ENCODE data around the gene CXCR6. TPM values are rescaled to one million over a fixed set of nuclear protein-coding genes. Genes with fewer than 3 reads are reported as not detected.

CXCR6 gene
- total RNA-seq, 4 donors from 2014 or later = 1.7 to 3.6 (median 2.5) TPM; not detected in 1

DNA sequence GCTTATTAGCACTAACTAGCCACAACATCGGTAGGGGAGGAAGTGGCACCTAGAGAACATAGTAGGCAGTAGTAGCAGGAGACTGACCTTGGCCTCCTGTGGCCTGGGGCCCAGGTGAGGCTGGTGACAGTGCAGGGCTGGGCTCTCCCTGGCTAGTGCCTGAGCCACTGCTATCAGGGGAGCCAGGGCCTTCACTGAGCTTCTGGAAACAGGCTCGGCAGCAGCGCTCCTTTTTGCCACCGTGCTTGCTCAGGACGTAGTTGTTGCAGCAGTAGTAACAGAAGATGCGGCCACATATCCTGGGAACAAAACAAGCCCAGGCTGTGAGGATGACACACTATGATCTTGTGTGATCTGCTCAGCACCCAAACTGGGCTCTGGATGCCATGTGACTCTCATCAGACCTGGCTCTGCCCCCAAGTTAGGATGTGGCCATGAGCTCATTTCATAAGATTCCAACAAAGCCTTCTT lies 15.1 kb downstream of the CXCR6 start:
- Histone ChIP-seq H3K4me3 (no peak overlapping the region), H3K27me3 (no peaks in the 10 kb centered on the region), H3K27ac (peak overlapping the region in 1 of 4 donors; percentile 38), H3K4me1 (no peaks in the 10 kb centered on the region), H3K9me3 (no peaks in the 10 kb centered on the region), H3K36me3 (peaks cover 0 to 86% (median 3%) of the 10 kb centered on the region in 3 donors)
- TF ChIP-seq, protein P1, sequence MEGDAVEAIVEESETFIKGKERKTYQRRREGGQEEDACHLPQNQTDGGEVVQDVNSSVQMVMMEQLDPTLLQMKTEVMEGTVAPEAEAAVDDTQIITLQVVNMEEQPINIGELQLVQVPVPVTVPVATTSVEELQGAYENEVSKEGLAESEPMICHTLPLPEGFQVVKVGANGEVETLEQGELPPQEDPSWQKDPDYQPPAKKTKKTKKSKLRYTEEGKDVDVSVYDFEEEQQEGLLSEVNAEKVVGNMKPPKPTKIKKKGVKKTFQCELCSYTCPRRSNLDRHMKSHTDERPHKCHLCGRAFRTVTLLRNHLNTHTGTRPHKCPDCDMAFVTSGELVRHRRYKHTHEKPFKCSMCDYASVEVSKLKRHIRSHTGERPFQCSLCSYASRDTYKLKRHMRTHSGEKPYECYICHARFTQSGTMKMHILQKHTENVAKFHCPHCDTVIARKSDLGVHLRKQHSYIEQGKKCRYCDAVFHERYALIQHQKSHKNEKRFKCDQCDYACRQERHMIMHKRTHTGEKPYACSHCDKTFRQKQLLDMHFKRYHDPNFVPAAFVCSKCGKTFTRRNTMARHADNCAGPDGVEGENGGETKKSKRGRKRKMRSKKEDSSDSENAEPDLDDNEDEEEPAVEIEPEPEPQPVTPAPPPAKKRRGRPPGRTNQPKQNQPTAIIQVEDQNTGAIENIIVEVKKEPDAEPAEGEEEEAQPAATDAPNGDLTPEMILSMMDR (IDR thresholded peaks at IDR 0.05) = no peak
- no peak for TF ChIP-seq POLR2A (IDR thresholded peaks at IDR 0.05)
- DNase-seq = no peak

DNA sequence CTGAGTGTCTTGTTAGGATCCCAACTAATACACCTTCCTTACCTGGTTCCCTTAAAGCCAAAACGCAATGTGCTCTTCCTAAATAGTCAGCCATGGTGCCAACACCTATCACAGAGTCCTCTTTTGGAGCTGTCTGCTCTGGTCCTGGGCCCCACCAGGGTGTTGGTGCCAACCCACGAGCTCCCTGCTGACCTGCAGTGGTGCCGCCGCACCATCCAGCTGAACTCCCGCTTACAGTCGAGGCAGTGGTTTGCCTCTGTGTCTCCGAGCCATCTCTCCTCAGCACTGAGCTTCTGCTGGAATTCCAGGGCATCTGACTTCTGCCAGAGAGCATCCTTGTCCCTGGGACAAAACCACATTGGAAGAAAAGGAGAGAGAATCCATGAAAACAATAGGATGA lies 15.9 kb downstream of the CXCR6 start:
- no peaks in the 10 kb centered on the region for H3K4me1 ChIP-seq
- TF ChIP-seq, protein P1 (IDR thresholded peaks at IDR 0.05) = no peak
- no peak for TF ChIP-seq POLR2A (IDR thresholded peaks at IDR 0.05)
- H3K27me3 ChIP-seq = no peaks in the 10 kb centered on the region
- H3K4me3 ChIP-seq = no peak overlapping the region
- DNase-seq = no peak
- H3K36me3 ChIP-seq = peaks cover 0 to 86% (median 3%) of the 10 kb centered on the region in 3 donors
- H3K27ac ChIP-seq = peak overlapping the region in 2 of 4 donors; percentile 19 to 38
- no peaks in the 10 kb centered on the region for H3K9me3 ChIP-seq

DNA sequence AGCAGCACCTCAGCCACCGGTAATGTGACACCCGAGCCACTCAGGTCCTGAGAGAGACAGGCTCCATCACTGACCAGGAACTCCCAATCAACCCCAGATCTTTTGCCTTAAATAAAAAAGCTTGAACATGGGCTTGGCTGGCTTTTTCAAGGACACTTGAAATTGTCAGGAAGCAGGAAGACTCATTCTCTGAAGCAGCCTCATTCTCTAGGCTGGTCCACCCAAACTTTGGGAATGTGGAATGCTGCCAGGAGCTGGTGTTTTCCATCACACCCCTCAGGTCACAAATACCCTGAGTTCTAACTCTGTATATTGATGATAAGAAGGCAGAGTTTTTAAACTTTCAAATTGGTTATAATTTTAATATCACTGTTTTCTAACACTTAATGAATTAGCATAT lies 17.0 kb downstream of the CXCR6 start:
- H3K27me3 ChIP-seq = no peaks in the 10 kb centered on the region
- TF ChIP-seq POLR2A (IDR thresholded peaks at IDR 0.05) = no peak
- TF ChIP-seq, protein P1 (IDR thresholded peaks at IDR 0.05) = no peak
- no peak overlapping the region for H3K4me3 ChIP-seq
- no peak for DNase-seq
- no peaks in the 10 kb centered on the region for H3K4me1 ChIP-seq
- H3K27ac ChIP-seq = no peak overlapping the region
- peaks cover 0 to 86% (median 3%) of the 10 kb centered on the region in 3 donors for H3K36me3 ChIP-seq
- no peaks in the 10 kb centered on the region for H3K9me3 ChIP-seq

DNA sequence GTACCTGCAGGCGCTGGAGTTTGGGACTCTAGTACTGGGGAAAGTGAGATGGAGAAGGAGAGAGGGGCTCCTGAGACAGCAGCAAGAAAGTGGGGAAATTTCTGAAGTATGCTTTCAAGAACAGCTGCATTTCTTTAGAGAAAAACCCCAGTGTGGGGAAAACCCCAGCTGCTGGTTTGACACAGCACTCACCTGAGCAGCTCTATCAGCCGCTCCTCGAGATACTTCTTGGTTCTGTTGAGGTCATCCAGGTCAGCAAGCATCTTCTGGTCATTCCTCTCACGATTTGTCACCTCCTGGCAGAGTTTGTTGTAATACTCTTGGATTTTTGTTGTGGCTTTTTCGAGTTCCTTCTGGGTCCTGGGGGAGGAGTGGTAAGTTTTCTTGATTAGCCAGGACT lies 18.8 kb downstream of the CXCR6 start:
- no peaks in the 10 kb centered on the region for H3K27me3 ChIP-seq
- TF ChIP-seq POLR2A (IDR thresholded peaks at IDR 0.05) = no peak
- TF ChIP-seq, protein P1 (IDR thresholded peaks at IDR 0.05) = no peak
- H3K9me3 ChIP-seq = no peaks in the 10 kb centered on the region
- H3K4me1 ChIP-seq = peaks cover 0 to 5% (median 0%) of the 10 kb centered on the region in 4 donors
- peaks cover 0 to 95% (median 3%) of the 10 kb centered on the region in 3 donors for H3K36me3 ChIP-seq
- H3K27ac ChIP-seq = no peak overlapping the region
- no peak for DNase-seq
- no peak overlapping the region for H3K4me3 ChIP-seq

DNA sequence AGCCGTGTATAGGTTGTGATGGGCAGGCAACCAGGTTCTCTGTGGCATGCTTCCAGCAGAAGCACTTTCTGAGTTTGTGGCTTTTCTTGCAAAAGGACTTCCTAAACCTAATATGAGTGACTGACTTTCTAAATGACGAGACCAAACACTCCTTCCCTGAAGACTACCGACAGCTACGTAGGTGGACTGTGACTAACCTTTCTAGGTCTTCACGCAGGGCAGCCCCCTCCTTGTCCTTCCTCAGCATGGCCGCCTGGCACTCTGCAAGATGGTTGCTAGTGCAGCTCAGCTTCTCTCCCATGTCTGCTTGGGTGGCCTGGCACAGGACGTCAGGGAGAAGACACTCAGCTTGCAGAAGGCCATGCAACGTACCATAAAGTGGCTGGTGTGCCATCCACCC lies 20.9 kb downstream of the CXCR6 start:
- peaks cover 0 to 5% (median 0%) of the 10 kb centered on the region in 4 donors for H3K4me1 ChIP-seq
- no peaks in the 10 kb centered on the region for H3K27me3 ChIP-seq
- H3K27ac ChIP-seq = peak overlapping the region in 3 of 4 donors; percentile 10 to 68 (median 33)
- no peaks in the 10 kb centered on the region for H3K9me3 ChIP-seq
- peak in 1 of 3 donors; percentile 46 for DNase-seq
- H3K4me3 ChIP-seq = no peak overlapping the region
- H3K36me3 ChIP-seq = peaks cover 0 to 96% (median 3%) of the 10 kb centered on the region in 3 donors
- no peak for TF ChIP-seq POLR2A (IDR thresholded peaks at IDR 0.05)
- TF ChIP-seq, protein P1 (IDR thresholded peaks at IDR 0.05) = no peak

All from Peyer's patch (tissue), 4 donors.